Measurements from ENCODE around the gene BRCA2.

DNA sequence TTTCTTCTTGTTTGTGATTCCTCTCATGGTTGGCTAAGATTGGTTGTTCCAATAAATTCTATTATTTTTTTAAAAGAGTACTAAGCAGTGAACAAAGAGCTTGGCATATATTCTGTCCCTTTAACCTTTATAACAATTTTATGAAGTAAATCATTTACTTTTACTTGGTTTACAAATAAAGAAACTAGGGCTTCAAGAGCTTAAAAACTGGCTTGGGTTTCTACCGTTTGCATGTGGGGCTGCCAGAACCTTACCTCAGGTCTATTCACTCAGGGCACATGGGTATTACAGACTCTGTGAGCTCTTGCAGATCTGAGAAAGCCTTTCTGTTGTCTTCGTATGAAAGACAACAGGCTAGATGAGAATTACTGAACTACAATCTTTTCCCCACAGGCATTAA is 99.3 kb downstream of the BRCA2 start:
- TF ChIP-seq, protein P1, sequence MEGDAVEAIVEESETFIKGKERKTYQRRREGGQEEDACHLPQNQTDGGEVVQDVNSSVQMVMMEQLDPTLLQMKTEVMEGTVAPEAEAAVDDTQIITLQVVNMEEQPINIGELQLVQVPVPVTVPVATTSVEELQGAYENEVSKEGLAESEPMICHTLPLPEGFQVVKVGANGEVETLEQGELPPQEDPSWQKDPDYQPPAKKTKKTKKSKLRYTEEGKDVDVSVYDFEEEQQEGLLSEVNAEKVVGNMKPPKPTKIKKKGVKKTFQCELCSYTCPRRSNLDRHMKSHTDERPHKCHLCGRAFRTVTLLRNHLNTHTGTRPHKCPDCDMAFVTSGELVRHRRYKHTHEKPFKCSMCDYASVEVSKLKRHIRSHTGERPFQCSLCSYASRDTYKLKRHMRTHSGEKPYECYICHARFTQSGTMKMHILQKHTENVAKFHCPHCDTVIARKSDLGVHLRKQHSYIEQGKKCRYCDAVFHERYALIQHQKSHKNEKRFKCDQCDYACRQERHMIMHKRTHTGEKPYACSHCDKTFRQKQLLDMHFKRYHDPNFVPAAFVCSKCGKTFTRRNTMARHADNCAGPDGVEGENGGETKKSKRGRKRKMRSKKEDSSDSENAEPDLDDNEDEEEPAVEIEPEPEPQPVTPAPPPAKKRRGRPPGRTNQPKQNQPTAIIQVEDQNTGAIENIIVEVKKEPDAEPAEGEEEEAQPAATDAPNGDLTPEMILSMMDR (IDR thresholded peaks at IDR 0.05; ENCODE audit: insufficient read depth, low read depth, low read length): no peak
- no peak for TF ChIP-seq EZH2 (IDR thresholded peaks at IDR 0.05; ENCODE audit: insufficient read depth, low read length)
